ENCODE results near the gene HMGN1.

HMGN1 gene

GRCh38 chr21:39366563-39366962 lies 17.7 kb upstream of the HMGN1 start:
- FAIRE-seq = no peak

GRCh38 chr21:39364949-39365348 lies 16.1 kb upstream of the HMGN1 start:
- peak; percentile 68 for FAIRE-seq

- FAIRE-seq = peak; percentile 88
Measured at GRCh38 chr21:39363607-39364555, 15.0 kb upstream of the HMGN1 start.

GRCh38 chr21:39362733-39363132 lies 13.8 kb upstream of the HMGN1 start:
- no peak for FAIRE-seq

GRCh38 chr21:39359382-39359781 lies 10.5 kb upstream of the HMGN1 start:
- no peak for FAIRE-seq

- FAIRE-seq = no peak
Measured at GRCh38 chr21:39353295-39353694, 4.4 kb upstream of the HMGN1 start.

- FAIRE-seq = no peak
Measured at GRCh38 chr21:39350094-39351005, 1.5 kb upstream of the HMGN1 start.

- no peak for FAIRE-seq
Measured at GRCh38 chr21:39349211-39350093, 564 bp upstream of the HMGN1 start.

- no peak for FAIRE-seq
Measured at GRCh38 chr21:39348040-39348354, 891 bp downstream of the HMGN1 start.

- FAIRE-seq = no peak
Measured at GRCh38 chr21:39347537-39347936, 1.4 kb downstream of the HMGN1 start.

GRCh38 chr21:39346671-39347331 lies 2.1 kb downstream of the HMGN1 start:
- no peak for FAIRE-seq

GRCh38 chr21:39346206-39346605 lies 2.7 kb downstream of the HMGN1 start:
- FAIRE-seq = no peak

GRCh38 chr21:39345440-39345839 lies 3.4 kb downstream of the HMGN1 start:
- no peak for FAIRE-seq

GRCh38 chr21:39344848-39345247 lies 4.0 kb downstream of the HMGN1 start:
- FAIRE-seq = no peak

GRCh38 chr21:39341249-39341923 lies 7.5 kb downstream of the HMGN1 start:
- no peak for FAIRE-seq

GRCh38 chr21:39340687-39341086 lies 8.2 kb downstream of the HMGN1 start:
- FAIRE-seq = no peak

- no peak for FAIRE-seq
Measured at GRCh38 chr21:39339231-39339630, 9.7 kb downstream of the HMGN1 start.

- no peak for FAIRE-seq
Measured at GRCh38 chr21:39336457-39337008, 12.4 kb downstream of the HMGN1 start.

- FAIRE-seq = no peak
Measured at GRCh38 chr21:39334611-39335010, 14.3 kb downstream of the HMGN1 start.

- FAIRE-seq = no peak
Measured at GRCh38 chr21:39332175-39332574, 16.7 kb downstream of the HMGN1 start.

GRCh38 chr21:39330001-39330400 lies 18.9 kb downstream of the HMGN1 start:
- no peak for FAIRE-seq
